ENCODE measurements around the gene CFAP65. TPM values are rescaled to one million over a fixed set of nuclear protein-coding genes. Genes with fewer than 3 reads are reported as not detected.

The CFAP65 gene
- total and polyA plus RNA-seq, 2 of the 13 experiments (the other 11 are each of a cell fraction or from before 2014, with no cell fraction given): 0.05 TPM; not detected in 1

DNA sequence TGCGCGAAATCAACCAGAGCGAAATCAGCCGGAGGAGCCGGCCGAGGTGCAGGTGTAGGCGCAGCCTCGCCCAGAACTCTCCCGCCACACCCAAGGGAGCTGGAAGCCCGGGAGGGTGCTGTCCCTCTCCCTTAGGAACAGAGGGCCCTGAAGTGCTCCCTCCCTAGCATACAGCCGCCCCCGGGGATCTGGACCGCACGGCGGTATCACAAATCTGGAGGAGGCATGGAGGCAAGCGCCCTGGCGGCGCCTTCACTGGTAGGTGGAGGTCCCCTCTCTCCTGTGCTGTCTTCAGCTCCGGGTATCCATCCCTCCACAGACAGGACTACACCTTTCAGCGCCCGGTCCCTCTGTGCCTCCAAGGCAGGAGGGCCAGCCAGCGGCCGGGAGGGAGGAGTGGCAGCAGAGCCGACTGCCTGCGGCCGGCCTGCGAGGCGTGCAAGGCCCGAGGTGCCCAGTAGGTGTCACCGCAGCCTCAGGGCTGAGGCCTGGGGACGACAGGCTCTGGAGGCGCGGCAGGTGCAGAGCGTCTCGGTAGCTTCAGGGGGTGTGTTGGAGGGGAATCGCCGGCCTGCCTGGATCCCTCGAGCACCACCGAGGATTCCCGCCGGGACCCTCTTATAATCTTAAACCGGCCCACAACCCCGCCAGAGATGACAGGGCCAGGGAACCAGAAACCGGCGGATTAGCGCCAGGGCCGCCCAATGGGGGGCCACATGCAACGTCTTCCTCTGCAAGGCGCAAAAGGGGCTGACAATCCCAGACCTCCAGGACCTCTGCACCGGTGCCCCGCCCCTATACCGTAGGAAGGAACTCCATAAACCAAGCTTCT, 16.6 kb upstream of the CFAP65 start (continued):
- peak; percentile 33; the same call in 1 of the 2 replicates for TF ChIP-seq THAP9 (CRISPR knock-in tag; IDR thresholded peaks at IDR 0.05; ENCODE audit: borderline replicate concordance)
- peak; percentile 73 for TF ChIP-seq SALL1 (CRISPR knock-in tag; IDR thresholded peaks at IDR 0.05)
- TF ChIP-seq SOX5 (CRISPR knock-in tag; IDR thresholded peaks at IDR 0.05; ENCODE audit: borderline replicate concordance): peak; percentile 62; the same call in 1 of the 2 replicates
- TF ChIP-seq ZNF530 (CRISPR knock-in tag; IDR thresholded peaks at IDR 0.05; ENCODE audit: low read depth): no peak
- TF ChIP-seq MAF1 (CRISPR knock-in tag; IDR thresholded peaks at IDR 0.05; ENCODE audit: borderline replicate concordance): no peak
- TF ChIP-seq, protein P1, sequence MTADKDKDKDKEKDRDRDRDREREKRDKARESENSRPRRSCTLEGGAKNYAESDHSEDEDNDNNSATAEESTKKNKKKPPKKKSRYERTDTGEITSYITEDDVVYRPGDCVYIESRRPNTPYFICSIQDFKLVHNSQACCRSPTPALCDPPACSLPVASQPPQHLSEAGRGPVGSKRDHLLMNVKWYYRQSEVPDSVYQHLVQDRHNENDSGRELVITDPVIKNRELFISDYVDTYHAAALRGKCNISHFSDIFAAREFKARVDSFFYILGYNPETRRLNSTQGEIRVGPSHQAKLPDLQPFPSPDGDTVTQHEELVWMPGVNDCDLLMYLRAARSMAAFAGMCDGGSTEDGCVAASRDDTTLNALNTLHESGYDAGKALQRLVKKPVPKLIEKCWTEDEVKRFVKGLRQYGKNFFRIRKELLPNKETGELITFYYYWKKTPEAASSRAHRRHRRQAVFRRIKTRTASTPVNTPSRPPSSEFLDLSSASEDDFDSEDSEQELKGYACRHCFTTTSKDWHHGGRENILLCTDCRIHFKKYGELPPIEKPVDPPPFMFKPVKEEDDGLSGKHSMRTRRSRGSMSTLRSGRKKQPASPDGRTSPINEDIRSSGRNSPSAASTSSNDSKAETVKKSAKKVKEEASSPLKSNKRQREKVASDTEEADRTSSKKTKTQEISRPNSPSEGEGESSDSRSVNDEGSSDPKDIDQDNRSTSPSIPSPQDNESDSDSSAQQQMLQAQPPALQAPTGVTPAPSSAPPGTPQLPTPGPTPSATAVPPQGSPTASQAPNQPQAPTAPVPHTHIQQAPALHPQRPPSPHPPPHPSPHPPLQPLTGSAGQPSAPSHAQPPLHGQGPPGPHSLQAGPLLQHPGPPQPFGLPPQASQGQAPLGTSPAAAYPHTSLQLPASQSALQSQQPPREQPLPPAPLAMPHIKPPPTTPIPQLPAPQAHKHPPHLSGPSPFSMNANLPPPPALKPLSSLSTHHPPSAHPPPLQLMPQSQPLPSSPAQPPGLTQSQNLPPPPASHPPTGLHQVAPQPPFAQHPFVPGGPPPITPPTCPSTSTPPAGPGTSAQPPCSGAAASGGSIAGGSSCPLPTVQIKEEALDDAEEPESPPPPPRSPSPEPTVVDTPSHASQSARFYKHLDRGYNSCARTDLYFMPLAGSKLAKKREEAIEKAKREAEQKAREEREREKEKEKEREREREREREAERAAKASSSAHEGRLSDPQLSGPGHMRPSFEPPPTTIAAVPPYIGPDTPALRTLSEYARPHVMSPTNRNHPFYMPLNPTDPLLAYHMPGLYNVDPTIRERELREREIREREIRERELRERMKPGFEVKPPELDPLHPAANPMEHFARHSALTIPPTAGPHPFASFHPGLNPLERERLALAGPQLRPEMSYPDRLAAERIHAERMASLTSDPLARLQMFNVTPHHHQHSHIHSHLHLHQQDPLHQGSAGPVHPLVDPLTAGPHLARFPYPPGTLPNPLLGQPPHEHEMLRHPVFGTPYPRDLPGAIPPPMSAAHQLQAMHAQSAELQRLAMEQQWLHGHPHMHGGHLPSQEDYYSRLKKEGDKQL (CRISPR knock-in tag; IDR thresholded peaks at IDR 0.05; ENCODE audit: low read depth): no peak
- TF ChIP-seq REPIN1 (CRISPR knock-in tag; IDR thresholded peaks at IDR 0.05; ENCODE audit: borderline replicate concordance, low read depth): peak; percentile 74; the same call in 1 of the 2 replicates
- TF ChIP-seq AGO1 (IDR thresholded peaks at IDR 0.05; ENCODE audit: low read depth, low read length, poor library complexity, severe bottlenecking): peak; percentile 61
- TF ChIP-seq MATR3 (CRISPR knock-in tag; IDR thresholded peaks at IDR 0.05): no peak
- TF ChIP-seq ZNF274 (CRISPR knock-in tag; IDR thresholded peaks at IDR 0.05): peak; percentile 25; the same call in 1 of the 2 replicates
- no peak for TF ChIP-seq NR2F6 (IDR thresholded peaks at IDR 0.05)
- TF ChIP-seq NR2F6 (CRISPR knock-in tag; IDR thresholded peaks at IDR 0.05): peak; percentile 55; the same call in 1 of the 2 replicates
- TF ChIP-seq ZFP36 (IDR thresholded peaks at IDR 0.05; ENCODE audit: borderline replicate concordance, low read depth, low read length, partially characterized antibody): no peak
- TF ChIP-seq KAT8 (CRISPR knock-in tag; IDR thresholded peaks at IDR 0.05): peak; percentile 51; the same call in 1 of the 2 replicates
- no peak for TF ChIP-seq ZNF296 (CRISPR knock-in tag; conservative IDR thresholded peaks at IDR 0.05)
- TF ChIP-seq CAMTA2 (CRISPR knock-in tag; IDR thresholded peaks at IDR 0.05; ENCODE audit: borderline replicate concordance): no peak
- TF ChIP-seq DBP (CRISPR knock-in tag; IDR thresholded peaks at IDR 0.05; ENCODE audit: not compliant biosample characterization): no peak
- no peak for TF ChIP-seq CHD4 (IDR thresholded peaks at IDR 0.05; ENCODE audit: borderline replicate concordance, low read length)
- no peak for TF ChIP-seq ZNF746 (CRISPR knock-in tag; IDR thresholded peaks at IDR 0.05)
- no peak; the same call in 1 of the 2 replicates for TF ChIP-seq HNF4A (CRISPR knock-in tag; IDR thresholded peaks at IDR 0.05)
- no peak for TF ChIP-seq TARDBP (CRISPR knock-in tag; IDR thresholded peaks at IDR 0.05)

All from HepG2 (cell line).